Stomach (tissue), 19 donors: Measurements from ENCODE around the gene EHD4. TPM values are rescaled to one million over a fixed set of nuclear protein-coding genes. Genes with fewer than 3 reads are reported as not detected.
A peak's percentile ranks its signal among the peaks of the same experiment; 100 is the strongest.

Source experiments
- DNase-seq, 2 donors: peaks; one replicate each; pipeline versions ENCODE4 v3.0.0 to v3.0.0-alpha.2; 2013 to 2019
- H3K27ac ChIP-seq, 5 donors: fragments of 200-600 bp in 4 of 5; sonication (generic) in 4 of 5; one replicate each; pipeline ENCODE4 v1.5.1; 2013 to 2019; ENCODE audit warnings: mild to moderate bottlenecking in 1 of 5, moderate library complexity in 1 of 5
- H3K27me3 ChIP-seq, 3 donors: fragments of 200-600 bp; sonication (generic); one replicate each; pipeline ENCODE4 v1.5.1; 2017 to 2019; ENCODE audit warnings: mixed run types in 1 of 3
- H3K36me3 ChIP-seq, 4 donors: fragments of 200-600 bp; sonication (generic); 1 replicate in 3 of 4; 2 replicates in 1 of 4; pipeline ENCODE4 v1.5.1; 2016 to 2019
- H3K4me1 ChIP-seq, 4 donors: fragments of 200-600 bp; sonication (generic); one replicate each; pipeline ENCODE4 v1.5.1; 2016 to 2019
- H3K4me3 ChIP-seq, 4 donors: fragments of 200-600 bp; sonication (generic) in 3 of 4; one replicate each; pipeline ENCODE4 v1.5.1; 2016 to 2019; ENCODE audit warnings: mild to moderate bottlenecking in 1 of 4
- H3K9me3 ChIP-seq, 4 donors: fragments of 200-600 bp; sonication (generic); one replicate each; pipeline ENCODE4 v1.5.1; 2016 to 2019
- EP300 ChIP-seq: sonication (generic); formaldehyde crosslinking; IDR thresholded peaks from one replicate; pipeline ENCODE4 v1.6.1; 2017; ENCODE audit warnings: antibody characterized with exemption
- POLR2A ChIP-seq, 4 donors: fragments of 450-650 bp; IDR thresholded peaks; one replicate each; pipeline ENCODE4 v1.6.1; 2016; ENCODE audit warnings: antibody characterized with exemption in 4 of 4, control low read depth in 2 of 4, mild to moderate bottlenecking in 1 of 4, moderate library complexity in 1 of 4
- POLR2AphosphoS5 ChIP-seq, 3 donors: sonication (generic); formaldehyde crosslinking; IDR thresholded peaks; one replicate each; pipeline ENCODE4 v1.6.1; 2016; ENCODE audit warnings: antibody characterized with exemption in 3 of 3
- WGBS, 5 donors: extraction: QIAGEN DNeasy Blood & Tissue Kit in 3 of 5; methylation state at CpG; one replicate each; pipeline versions ENCODE4 v1.1.5 to v1.1.7; 2013 to 2018; 5-methylcytosine and 5-hydroxymethylcytosine counted together
- intact Hi-C: fragments of 100-400 bp; cut with DNase I; formaldehyde crosslinking; loops from one replicate; pipeline ENCODE4 v1.15.1; 2023; ENCODE audit warnings: low total_unique reads
- long read RNA-seq, 10 donors: transcript quantifications; one replicate each; lab custom pipeline, GENCODE V29; 2026
- polyA plus RNA-seq, 3 donors: library from polyadenylated mRNA; stranded (reverse); fragments of 200-250 nt; gene quantifications; one replicate each; pipeline ENCODE4 v1.2.3, GENCODE V29; 2013
- total RNA-seq, 5 donors: library from RNA; depleted of rRNA; stranded (reverse); fragments of >200 nt; gene quantifications; one replicate each; pipeline versions ENCODE4 v1.1.0 to v1.2.3, GENCODE V29; 2014 to 2016
- TF ChIP-seq, protein P1 (sequence below), 7 experiments: fragments of 450-650 bp in 4 of 7; fragments of 200-600 bp in 3 of 7; sonication (generic) in 3 of 7; IDR thresholded peaks; one replicate each; pipeline ENCODE4 v1.5.1; 2016 to 2019; ENCODE audit warnings: antibody characterized with exemption in 7 of 7, control low read depth in 2 of 7, mild to moderate bottlenecking in 1 of 7
- donor health status: healthy with polysubstance abuse.
- donor health status: Bipolar disorder and iron deficiency.
- donor health status: healthy.

The EHD4 gene
- total RNA-seq (10 to 100 TPM in 4 of 5 donors, 1 to 10 TPM in 1; 9.4 to 86.4 (median 23.1) TPM), polyA plus RNA-seq (10 to 100 TPM in 1 of 3 donors, 1 to 10 TPM in 2; 5.8 to 12.1 (median 9.8) TPM)
- long read RNA-seq, donor 1, full-length matches to known transcripts, result 4 of 4 reads
- long read RNA-seq, donor 1, partial matches to known transcripts, result 0 of 4 reads
- long read RNA-seq, donor 1, other reads (novel, unspliced or antisense), result 0 of 4 reads
- long read RNA-seq, donor 2, full-length matches to known transcripts, result 8 of 8 reads
- long read RNA-seq, donor 2, partial matches to known transcripts, result 0 of 8 reads
- long read RNA-seq, donor 2, other reads (novel, unspliced or antisense), result 0 of 8 reads
- long read RNA-seq, donor 3, full-length matches to known transcripts, result 7 of 7 reads
- long read RNA-seq, donor 3, partial matches to known transcripts, result 0 of 7 reads
- long read RNA-seq, donor 3, other reads (novel, unspliced or antisense), result 0 of 7 reads
- long read RNA-seq, donor 4, result 0 reads
- long read RNA-seq, donor 5, full-length matches to known transcripts, result 6 of 6 reads
- long read RNA-seq, donor 5, partial matches to known transcripts, result 0 of 6 reads
- long read RNA-seq, donor 5, other reads (novel, unspliced or antisense), result 0 of 6 reads
- long read RNA-seq, donor 6, full-length matches to known transcripts, result 16 of 16 reads
- long read RNA-seq, donor 6, partial matches to known transcripts, result 0 of 16 reads
- long read RNA-seq, donor 6, other reads (novel, unspliced or antisense), result 0 of 16 reads
- long read RNA-seq, donor 7, full-length matches to known transcripts, result 5 of 5 reads
- long read RNA-seq, donor 7, partial matches to known transcripts, result 0 of 5 reads
- long read RNA-seq, donor 7, other reads (novel, unspliced or antisense), result 0 of 5 reads
- long read RNA-seq, donor 8, full-length matches to known transcripts, result 6 of 6 reads
- long read RNA-seq, donor 8, partial matches to known transcripts, result 0 of 6 reads
- long read RNA-seq, donor 8, other reads (novel, unspliced or antisense), result 0 of 6 reads
- long read RNA-seq, donor 9, full-length matches to known transcripts, result 2 of 2 reads
- long read RNA-seq, donor 9, partial matches to known transcripts, result 0 of 2 reads
- long read RNA-seq, donor 9, other reads (novel, unspliced or antisense), result 0 of 2 reads
- long read RNA-seq, donor 10, result 0 reads

GRCh38 chr15:41972253-41973242 is at the start of gene EHD4:
EHD4 (minus strand) TSS chr15:41972557; CDS start chr15:41972494, 63 bp downstream.
- intact Hi-C loops, result no loop called here
- H3K27ac ChIP-seq, result peak within 1 kb of the TSS; percentile 93 to 99 (median 96)
- peaks cover 6 to 51% (median 38%) of the 10 kb centered on the region in 4 donors for H3K4me1 ChIP-seq
- TF ChIP-seq POLR2A (IDR thresholded peaks at IDR 0.05), result peak in 2 of 4 donors; percentile 45 to 82
- TF ChIP-seq, protein P1, sequence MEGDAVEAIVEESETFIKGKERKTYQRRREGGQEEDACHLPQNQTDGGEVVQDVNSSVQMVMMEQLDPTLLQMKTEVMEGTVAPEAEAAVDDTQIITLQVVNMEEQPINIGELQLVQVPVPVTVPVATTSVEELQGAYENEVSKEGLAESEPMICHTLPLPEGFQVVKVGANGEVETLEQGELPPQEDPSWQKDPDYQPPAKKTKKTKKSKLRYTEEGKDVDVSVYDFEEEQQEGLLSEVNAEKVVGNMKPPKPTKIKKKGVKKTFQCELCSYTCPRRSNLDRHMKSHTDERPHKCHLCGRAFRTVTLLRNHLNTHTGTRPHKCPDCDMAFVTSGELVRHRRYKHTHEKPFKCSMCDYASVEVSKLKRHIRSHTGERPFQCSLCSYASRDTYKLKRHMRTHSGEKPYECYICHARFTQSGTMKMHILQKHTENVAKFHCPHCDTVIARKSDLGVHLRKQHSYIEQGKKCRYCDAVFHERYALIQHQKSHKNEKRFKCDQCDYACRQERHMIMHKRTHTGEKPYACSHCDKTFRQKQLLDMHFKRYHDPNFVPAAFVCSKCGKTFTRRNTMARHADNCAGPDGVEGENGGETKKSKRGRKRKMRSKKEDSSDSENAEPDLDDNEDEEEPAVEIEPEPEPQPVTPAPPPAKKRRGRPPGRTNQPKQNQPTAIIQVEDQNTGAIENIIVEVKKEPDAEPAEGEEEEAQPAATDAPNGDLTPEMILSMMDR (IDR thresholded peaks at IDR 0.05), result peak in 3 of 7 experiments; percentile 28 to 44 (median 41)
- TF ChIP-seq POLR2AphosphoS5 (IDR thresholded peaks at IDR 0.05), result peak; percentile 70 to 95 (median 95)
- TF ChIP-seq EP300, result no peak
- H3K4me3 ChIP-seq, result peak within 1 kb of the TSS; percentile 81 to 97 (median 96)
- peaks cover 0 to 4% (median 0%) of the 10 kb centered on the region in 3 donors for H3K27me3 ChIP-seq
- WGBS, 5 donors, result 1 to 7% (median 2%) methylated on average over 23 to 72 of the region's 72 CpGs
- H3K9me3 ChIP-seq, result no peaks in the 10 kb centered on the region
- DNase-seq, result peak; percentile 99
- H3K36me3 ChIP-seq, result no peaks in the 10 kb centered on the region

DNA sequence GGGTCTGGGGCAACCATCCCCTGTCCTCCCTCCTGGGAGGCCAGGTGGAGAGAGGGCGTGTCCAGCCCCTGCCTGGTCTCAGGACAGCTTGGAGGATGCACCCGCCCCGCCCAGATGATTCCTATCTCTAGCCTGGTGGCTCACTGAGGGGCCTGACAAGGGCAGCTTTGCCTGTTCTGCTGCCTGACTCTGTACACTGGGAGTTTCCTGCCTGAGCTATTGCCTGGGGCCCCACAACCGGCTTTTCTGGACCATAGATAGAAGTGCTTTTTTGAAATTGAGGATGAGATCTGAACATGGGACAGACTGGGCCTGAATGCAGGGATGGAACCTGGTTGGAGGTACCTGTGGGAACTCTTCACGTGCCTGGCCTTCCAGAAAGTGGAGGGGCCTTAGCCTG is 49.2 kb upstream of the EHD4 start:
- Histone ChIP-seq H3K4me1 (no peaks in the 10 kb centered on the region), H3K36me3 (no peaks in the 10 kb centered on the region), H3K27me3 (no peaks in the 10 kb centered on the region), H3K4me3 (no peak overlapping the region), H3K9me3 (peaks cover 0 to 3% (median 0%) of the 10 kb centered on the region in 4 donors), H3K27ac (no peak overlapping the region)
- intact Hi-C loops, result no loop called here
- WGBS, 5 donors, result 76 to 96% (median 87%) methylated on average over 2 to 5 of the region's 5 CpGs
- no peak for DNase-seq
- TF ChIP-seq POLR2AphosphoS5 (IDR thresholded peaks at IDR 0.05), result no peak
- TF ChIP-seq EP300, result no peak
- no peak for TF ChIP-seq POLR2A (IDR thresholded peaks at IDR 0.05)
- TF ChIP-seq, protein P1 (IDR thresholded peaks at IDR 0.05), result no peak

DNA sequence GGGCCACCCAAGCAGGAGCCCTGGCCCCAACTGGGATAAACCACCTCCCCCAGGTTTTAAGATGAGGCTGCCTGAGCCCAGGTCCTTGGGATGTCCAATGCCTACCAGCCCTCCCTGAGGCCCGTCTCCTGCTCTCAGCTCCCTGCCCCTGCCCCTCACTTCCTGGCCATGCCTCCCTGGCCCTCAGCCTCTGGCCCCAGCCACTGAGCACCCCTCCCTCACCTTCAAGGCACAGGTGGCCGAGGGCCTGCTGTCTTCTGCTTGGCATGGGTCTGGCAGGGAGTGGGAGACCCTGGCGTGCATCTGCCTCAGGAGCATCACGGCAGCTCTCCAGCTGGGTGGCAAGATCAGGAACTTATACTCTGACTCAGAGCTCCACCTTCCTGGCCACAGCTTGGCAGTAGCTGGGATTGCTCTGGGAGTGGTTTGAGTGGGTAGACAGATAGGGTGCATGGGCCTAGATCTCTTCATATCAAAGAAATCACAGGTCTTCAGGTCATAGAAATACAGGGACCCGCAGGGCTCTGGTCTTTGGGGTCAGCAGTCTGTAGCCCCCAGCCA is 48.4 kb upstream of the EHD4 start, which contains the start of gene PLA2G4E:
PLA2G4E (minus strand) TSS at position 330 of the 561 bp plus-strand sequence; CDS start at position 318, 12 bp downstream.
- Histone ChIP-seq H3K36me3 (no peaks in the 10 kb centered on the region), H3K4me3 (no peak within 1 kb of the TSS), H3K9me3 (peaks cover 0 to 3% (median 0%) of the 10 kb centered on the region in 4 donors), H3K27ac (no peak within 1 kb of the TSS), H3K27me3 (no peaks in the 10 kb centered on the region), H3K4me1 (no peaks in the 10 kb centered on the region)
- intact Hi-C loops, result no loop called here
- WGBS, 5 donors, result 76 to 93% (median 90%) methylated on average over 3 to 5 of the region's 5 CpGs
- TF ChIP-seq, protein P1 (IDR thresholded peaks at IDR 0.05), result no peak
- no peak for TF ChIP-seq POLR2A (IDR thresholded peaks at IDR 0.05)
- no peak for TF ChIP-seq POLR2AphosphoS5 (IDR thresholded peaks at IDR 0.05)
- TF ChIP-seq EP300, result no peak
- DNase-seq, result no peak
